OCI-LY7 (cell line): ENCODE results near the gene MKRN3.

ENCODE experiments used
- EZH2phosphoT487 ChIP-seq: fragments of 200-600 bp; sonication (generic); IDR thresholded peaks from 2 replicates; pipeline ENCODE4 v1.6.1; 2018; ENCODE audit warnings: low read depth, borderline replicate concordance, mild to moderate bottlenecking, mixed run types, antibody characterized with exemption, low read length, moderate library complexity, mixed read lengths
- TF ChIP-seq, protein P1 (sequence below): fragments of 200-600 bp; sonication (generic); conservative IDR thresholded peaks from 2 replicates; pipeline ENCODE4 v1.5.1; 2014; ENCODE audit warnings: mild to moderate bottlenecking, antibody characterized with exemption, low read length, moderate library complexity, mixed read lengths

- TF ChIP-seq, protein P1, sequence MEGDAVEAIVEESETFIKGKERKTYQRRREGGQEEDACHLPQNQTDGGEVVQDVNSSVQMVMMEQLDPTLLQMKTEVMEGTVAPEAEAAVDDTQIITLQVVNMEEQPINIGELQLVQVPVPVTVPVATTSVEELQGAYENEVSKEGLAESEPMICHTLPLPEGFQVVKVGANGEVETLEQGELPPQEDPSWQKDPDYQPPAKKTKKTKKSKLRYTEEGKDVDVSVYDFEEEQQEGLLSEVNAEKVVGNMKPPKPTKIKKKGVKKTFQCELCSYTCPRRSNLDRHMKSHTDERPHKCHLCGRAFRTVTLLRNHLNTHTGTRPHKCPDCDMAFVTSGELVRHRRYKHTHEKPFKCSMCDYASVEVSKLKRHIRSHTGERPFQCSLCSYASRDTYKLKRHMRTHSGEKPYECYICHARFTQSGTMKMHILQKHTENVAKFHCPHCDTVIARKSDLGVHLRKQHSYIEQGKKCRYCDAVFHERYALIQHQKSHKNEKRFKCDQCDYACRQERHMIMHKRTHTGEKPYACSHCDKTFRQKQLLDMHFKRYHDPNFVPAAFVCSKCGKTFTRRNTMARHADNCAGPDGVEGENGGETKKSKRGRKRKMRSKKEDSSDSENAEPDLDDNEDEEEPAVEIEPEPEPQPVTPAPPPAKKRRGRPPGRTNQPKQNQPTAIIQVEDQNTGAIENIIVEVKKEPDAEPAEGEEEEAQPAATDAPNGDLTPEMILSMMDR: no peak
- no peak for TF ChIP-seq EZH2phosphoT487
Measured at GRCh38 chr15:23561914-23562313, 3.6 kb upstream of the MKRN3 start.
